Caco-2 (cell line): ENCODE data around the gene AGPAT1. TPM values are rescaled to one million over a fixed set of nuclear protein-coding genes. Genes with fewer than 3 reads are reported as not detected.

Source experiments
- BruUV-seq: library from RNA; stranded (reverse); fragments of 400-500 nt; replicated peaks from 2 replicates; lab custom pipeline; 2021; lab: Mats Ljungman, UMichigan
- CTCF ChIA-PET: fragments of 300-600 bp; sonication (Branson Sonifier 250); formaldehyde crosslinking; loops from one replicate; lab custom pipeline; 2022; ENCODE audit warnings: antibody characterized with exemption; lab: Charles Lee
- POLR2A ChIA-PET: fragments of 300-600 bp; sonication (Branson Sonifier 250); formaldehyde crosslinking; loops from one replicate; lab custom pipeline; 2022; ENCODE audit warnings: antibody characterized with exemption; lab: Charles Lee
- DNase-seq, 2 experiments: peaks; one replicate each; pipeline versions ENCODE4 v3.0.0 to v3.0.0-alpha.2; 2020 to 2022
- H3K27me3 ChIP-seq: replicated peaks from 2 replicates; pipeline ENCODE4 v1.6.0; 2011; ENCODE audit warnings: low read length; ENCODE audit not compliant: control insufficient read depth, insufficient read depth
- H3K36me3 ChIP-seq: 2 replicates; pipeline ENCODE4 v1.5.1; 2011; ENCODE audit warnings: low read length; ENCODE audit not compliant: control insufficient read depth, insufficient read depth
- H3K4me1 ChIP-seq: fragments of 250-450 bp; sonication (Bioruptor Pico); 2 replicates; pipeline ENCODE4 v1.5.1; 2020; ENCODE audit warnings: mild to moderate bottlenecking
- H3K4me3 ChIP-seq: 2 replicates; pipeline ENCODE4 v1.5.1; 2011; ENCODE audit warnings: low read depth, mild to moderate bottlenecking, control low read depth, low read length
- H3K9me3 ChIP-seq: fragments of 250-450 bp; sonication (Bioruptor Pico); 2 replicates; pipeline ENCODE4 v1.5.1; 2020; ENCODE audit warnings: mild to moderate bottlenecking, moderate library complexity
- H3K27ac Mint-ChIP-seq: one replicate; pipeline ENCODE4 v1.8.0; 2022; ENCODE audit warnings: mixed read lengths; ENCODE audit not compliant: unreplicated experiment
- H3K27me3 Mint-ChIP-seq: one replicate; pipeline ENCODE4 v1.8.0; 2022; ENCODE audit warnings: mixed read lengths; ENCODE audit not compliant: insufficient read depth, unreplicated experiment
- H3K36me3 Mint-ChIP-seq: one replicate; pipeline ENCODE4 v1.8.0; 2022; ENCODE audit warnings: mild to moderate bottlenecking, mixed read lengths; ENCODE audit not compliant: insufficient read depth, unreplicated experiment
- H3K4me1 Mint-ChIP-seq: one replicate; pipeline ENCODE4 v1.8.0; 2022; ENCODE audit warnings: low read depth, mixed read lengths; ENCODE audit not compliant: unreplicated experiment
- H3K4me3 Mint-ChIP-seq: one replicate; pipeline ENCODE4 v1.8.0; 2022; ENCODE audit warnings: mild to moderate bottlenecking, moderate library complexity, mixed read lengths; ENCODE audit not compliant: unreplicated experiment
- H3K9me3 Mint-ChIP-seq: one replicate; pipeline ENCODE4 v1.8.0; 2022; ENCODE audit warnings: mixed read lengths; ENCODE audit not compliant: unreplicated experiment
- CTCF ChIP-seq, 2 experiments: fragments of 200-600 bp in 1 of 2; IDR thresholded peaks; 1 replicate in 1 of 2; 2 replicates in 1 of 2; pipeline versions ENCODE4 v1.5.1 to v1.8.0; 2011 to 2022; ENCODE audit warnings: antibody characterized with exemption in 1 of 2, control low read depth in 1 of 2, inconsistent platforms in 1 of 2, low read depth in 1 of 2, low read length in 1 of 2, mild to moderate bottlenecking in 1 of 2, moderate library complexity in 1 of 2; ENCODE audit not compliant: insufficient read depth in 1 of 2, severe bottlenecking in 1 of 2, unreplicated experiment in 1 of 2
- intact Hi-C: fragments of 100-400 bp; cut with micrococcal nuclease; formaldehyde crosslinking; loops from one replicate; pipeline ENCODE4 v1.10.0; 2022; ENCODE audit not compliant: unreplicated experiment
- total RNA-seq: library from RNA; stranded (reverse); gene quantifications from 2 replicates; pipeline ENCODE4 v1.2.3, GENCODE V29; 2022

The AGPAT1 gene
- total RNA-seq, 1 experiment from 2014 or later, result 60.4 TPM

- peak overlapping the region; percentile 22 for H3K4me3 Mint-ChIP-seq
- Histone ChIP-seq H3K4me1 (peaks cover 9% of the 10 kb centered on the region), H3K27me3 (no peaks in the 10 kb centered on the region), H3K4me3 (no peak overlapping the region), H3K36me3 (no peaks in the 10 kb centered on the region), H3K9me3 (no peaks in the 10 kb centered on the region)
- H3K4me1 Mint-ChIP-seq, result peaks cover 16% of the 10 kb centered on the region
- H3K36me3 Mint-ChIP-seq, result peaks cover 16% of the 10 kb centered on the region
- POLR2A ChIA-PET, result no interaction called here
- H3K27ac Mint-ChIP-seq, result no peak overlapping the region
- no peaks in the 10 kb centered on the region for H3K9me3 Mint-ChIP-seq
- BruUV-seq, result no TSS peak
- no peak for TF ChIP-seq CTCF (IDR thresholded peaks at IDR 0.05; ENCODE audit: insufficient read depth in 1 of 2, low read depth in 1 of 2, low read length in 1 of 2, severe bottlenecking in 1 of 2, unreplicated experiment in 1 of 2)
- H3K27me3 Mint-ChIP-seq, result no peaks in the 10 kb centered on the region
- DNase-seq, result no peak
- CTCF ChIA-PET, result no interaction called here
- intact Hi-C loops, result loop anchor here (10.0 kb wide), 1 partner anchor 766 kb away; the partner anchor contains the start of gene BRD2
Observed at GRCh38 chr6:32198345-32198696, 22.4 kb upstream of the AGPAT1 start.

GRCh38 chr6:32196682-32197616 is 21.1 kb upstream of the AGPAT1 start:
- Histone ChIP-seq H3K36me3 (no peaks in the 10 kb centered on the region), H3K9me3 (no peaks in the 10 kb centered on the region), H3K27me3 (no peaks in the 10 kb centered on the region), H3K4me1 (peaks cover 9% of the 10 kb centered on the region), H3K4me3 (peak overlapping the region; percentile 95)
- no peak for DNase-seq
- peak overlapping the region; percentile 94 for H3K4me3 Mint-ChIP-seq
- TF ChIP-seq CTCF (IDR thresholded peaks at IDR 0.05; ENCODE audit: insufficient read depth in 1 of 2, low read depth in 1 of 2, low read length in 1 of 2, severe bottlenecking in 1 of 2, unreplicated experiment in 1 of 2), result no peak
- peaks cover 16% of the 10 kb centered on the region for H3K4me1 Mint-ChIP-seq
- POLR2A ChIA-PET, result interaction anchor here (0.6 to 1.2 kb wide), 3 partner anchors 20 to 603 kb away, joined by 3 to 11 read pairs (median 4); partner anchors contain the start of gene DXO
- peak overlapping the region; percentile 99 for H3K27ac Mint-ChIP-seq
- no peaks in the 10 kb centered on the region for H3K9me3 Mint-ChIP-seq
- CTCF ChIA-PET, result interaction anchor here (1.7 kb wide), 1 partner anchor 80 kb away, joined by 15 read pairs; no protein-coding TSS in a partner anchor
- no peaks in the 10 kb centered on the region for H3K27me3 Mint-ChIP-seq
- BruUV-seq, result no TSS peak
- peaks cover 16% of the 10 kb centered on the region for H3K36me3 Mint-ChIP-seq
- intact Hi-C loops, result loop anchor here (10.0 kb wide), 1 partner anchor 768 kb away; the partner anchor contains the start of gene BRD2

GRCh38 chr6:32195902-32196681 is 20.2 kb upstream of the AGPAT1 start:
- Histone ChIP-seq H3K9me3 (no peaks in the 10 kb centered on the region), H3K27me3 (no peaks in the 10 kb centered on the region), H3K4me1 (peaks cover 12% of the 10 kb centered on the region), H3K36me3 (no peaks in the 10 kb centered on the region), H3K4me3 (peak overlapping the region; percentile 95)
- H3K36me3 Mint-ChIP-seq, result peaks cover 16% of the 10 kb centered on the region
- H3K27me3 Mint-ChIP-seq, result no peaks in the 10 kb centered on the region
- TSS peak; percentile 86 for BruUV-seq
- peak overlapping the region; percentile 94 for H3K4me3 Mint-ChIP-seq
- ChIA-PET CTCF (interaction anchor here (0.5 to 1.7 kb wide), 24 partner anchors 10 to 789 kb away, joined by 3 to 24 read pairs (median 4); partner anchors contain the start of genes ATF6B, FKBPL, PRRT1 and RNF5), POLR2A (interaction anchor here (0.5 to 1.5 kb wide), 15 partner anchors 9 to 776 kb away, joined by 3 to 29 read pairs (median 4); partner anchors contain the start of genes AGPAT1, ATF6B, DXO and FKBPL)
- DNase-seq, result peak; percentile 77 to 85
- intact Hi-C loops, result loop anchor here (1.0 to 10.0 kb wide), 4 partner anchors 19 to 769 kb away; partner anchors contain the start of genes BRD2 and PPT2
- H3K27ac Mint-ChIP-seq, result peak overlapping the region; percentile 99
- TF ChIP-seq CTCF (IDR thresholded peaks at IDR 0.05; ENCODE audit: insufficient read depth in 1 of 2, low read depth in 1 of 2, low read length in 1 of 2, severe bottlenecking in 1 of 2, unreplicated experiment in 1 of 2), result peak in 1 of 2 experiments; percentile 7
- H3K9me3 Mint-ChIP-seq, result no peaks in the 10 kb centered on the region
- H3K4me1 Mint-ChIP-seq, result peaks cover 16% of the 10 kb centered on the region
